ENCODE data around the gene OCA2. TPM values are rescaled to one million over a fixed set of nuclear protein-coding genes. Genes with fewer than 3 reads are reported as not detected.
"Not testable (repeated sequence)": the region's sequence is repeated elsewhere in the genome, so short reads cannot be mapped to it uniquely, and the experiment has no call there.

The OCA2 gene
- total RNA-seq, 1 experiment from 2014 or later = 0.09 TPM

GRCh38 chr15:27769652-27770051 is 329.5 kb downstream of the OCA2 start:
- BruUV-seq (replicated peaks) = no TSS peak
- Histone ChIP-seq H3K27me3 (replicated peaks; ENCODE audit: insufficient read depth, low read depth, low read length, poor library complexity) (no peaks in the 10 kb centered on the region), H3K9me3 (ENCODE audit: low read depth, low read length, poor library complexity, severe bottlenecking) (peaks cover 45% of the 10 kb centered on the region), H3K27ac (ENCODE audit: low read depth, low read length, poor library complexity, severe bottlenecking) (no peak overlapping the region), H3K4me1 (ENCODE audit: insufficient read depth, low read length, poor library complexity, severe bottlenecking) (no peaks in the 10 kb centered on the region), H3K4me3 (ENCODE audit: low read depth, low read length, poor library complexity, severe bottlenecking) (no peak overlapping the region), H3K36me3 (ENCODE audit: insufficient read depth, low read length, poor library complexity, severe bottlenecking) (no peaks in the 10 kb centered on the region)
- ChIA-PET POLR2A (ENCODE audit: low non-redundant PET) (no interaction called here), CTCF (no interaction called here)
- intact Hi-C loops (cut with micrococcal nuclease; ENCODE audit: unreplicated experiment) = no loop called here
- DNase-seq (ENCODE audit: low spot score) = no peak
- TF ChIP-seq EZH2 (IDR thresholded peaks at IDR 0.05; ENCODE audit: borderline replicate concordance, low read depth, low read length, poor library complexity, severe bottlenecking) = no peak
- TF ChIP-seq, protein P1, sequence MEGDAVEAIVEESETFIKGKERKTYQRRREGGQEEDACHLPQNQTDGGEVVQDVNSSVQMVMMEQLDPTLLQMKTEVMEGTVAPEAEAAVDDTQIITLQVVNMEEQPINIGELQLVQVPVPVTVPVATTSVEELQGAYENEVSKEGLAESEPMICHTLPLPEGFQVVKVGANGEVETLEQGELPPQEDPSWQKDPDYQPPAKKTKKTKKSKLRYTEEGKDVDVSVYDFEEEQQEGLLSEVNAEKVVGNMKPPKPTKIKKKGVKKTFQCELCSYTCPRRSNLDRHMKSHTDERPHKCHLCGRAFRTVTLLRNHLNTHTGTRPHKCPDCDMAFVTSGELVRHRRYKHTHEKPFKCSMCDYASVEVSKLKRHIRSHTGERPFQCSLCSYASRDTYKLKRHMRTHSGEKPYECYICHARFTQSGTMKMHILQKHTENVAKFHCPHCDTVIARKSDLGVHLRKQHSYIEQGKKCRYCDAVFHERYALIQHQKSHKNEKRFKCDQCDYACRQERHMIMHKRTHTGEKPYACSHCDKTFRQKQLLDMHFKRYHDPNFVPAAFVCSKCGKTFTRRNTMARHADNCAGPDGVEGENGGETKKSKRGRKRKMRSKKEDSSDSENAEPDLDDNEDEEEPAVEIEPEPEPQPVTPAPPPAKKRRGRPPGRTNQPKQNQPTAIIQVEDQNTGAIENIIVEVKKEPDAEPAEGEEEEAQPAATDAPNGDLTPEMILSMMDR (conservative IDR thresholded peaks at IDR 0.05; ENCODE audit: low read depth, low read length) = no peak

DNA sequence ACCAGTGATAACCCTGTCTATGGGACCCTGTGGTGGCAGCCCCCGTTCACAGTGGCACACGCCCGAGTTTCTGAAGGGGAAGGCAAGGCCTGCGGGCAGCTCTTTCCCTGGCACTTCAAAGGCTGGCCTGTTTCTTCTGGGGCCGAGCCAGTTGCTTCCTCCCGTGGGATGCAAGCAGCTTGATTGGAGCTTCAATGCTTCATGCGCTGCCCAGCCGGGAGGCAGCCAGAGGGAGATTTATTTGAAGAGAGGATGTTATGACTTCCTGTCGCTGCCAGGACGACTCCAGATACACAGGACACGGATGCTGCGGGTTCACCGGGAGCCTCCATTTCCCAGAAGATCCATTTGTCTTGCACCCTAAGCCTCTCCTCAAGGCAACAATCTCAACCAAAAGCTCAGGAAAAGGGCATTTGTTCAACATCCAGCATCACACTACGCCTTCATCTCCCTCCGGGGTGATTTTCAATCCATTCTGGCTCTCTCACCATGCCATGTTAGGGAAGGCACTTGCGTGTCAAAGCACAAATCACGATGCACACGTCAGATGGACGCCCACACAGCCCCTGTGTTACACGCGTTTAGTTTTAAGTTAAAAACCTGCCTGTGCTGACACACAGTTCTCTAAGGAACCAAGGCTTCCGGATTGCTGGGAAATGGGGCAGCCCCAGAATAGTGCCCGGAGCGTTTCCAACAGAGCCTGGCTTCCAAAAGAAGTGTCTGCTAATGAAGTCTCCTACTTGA is 330.2 kb downstream of the OCA2 start:
- CTCF ChIA-PET = no interaction called here
- intact Hi-C loops (cut with micrococcal nuclease; ENCODE audit: unreplicated experiment) = no loop called here

DNA sequence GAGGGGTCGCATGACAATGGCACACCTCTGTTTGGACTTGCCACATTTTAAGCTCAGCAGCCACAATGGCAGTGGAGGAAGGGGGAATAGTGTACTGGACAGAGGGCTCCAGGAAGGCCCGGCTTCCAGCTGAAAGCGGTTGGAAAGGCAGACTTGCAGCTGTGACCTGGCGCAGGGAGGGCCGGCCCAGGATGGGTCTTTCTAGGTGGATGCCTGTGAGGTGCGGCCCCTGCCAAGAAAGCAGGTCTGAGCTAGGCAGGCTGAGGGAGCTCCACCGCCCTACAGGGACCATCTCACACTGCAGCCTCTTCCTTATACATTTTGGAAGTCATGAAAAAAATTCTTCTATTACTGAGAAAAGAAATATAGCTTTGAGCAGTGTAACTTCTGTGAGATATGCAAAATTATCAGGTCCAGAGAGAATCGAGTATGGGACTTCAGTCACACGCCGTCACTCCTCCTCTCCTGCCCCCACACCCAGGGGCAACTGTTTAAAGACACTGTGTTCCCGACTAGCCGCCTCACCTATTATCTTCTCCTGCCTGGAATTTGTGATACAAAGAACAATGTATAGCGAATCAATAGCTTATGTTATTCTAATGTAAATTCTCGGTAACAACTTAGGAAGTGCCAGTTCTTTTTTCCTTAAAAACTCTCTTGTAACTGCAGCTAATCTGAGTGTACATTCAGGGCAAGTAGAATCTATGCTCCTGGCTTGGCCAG is 331.0 kb downstream of the OCA2 start:
- TF ChIP-seq, protein P1 (conservative IDR thresholded peaks at IDR 0.05; ENCODE audit: low read depth, low read length) = no peak
- no peak for TF ChIP-seq EZH2 (IDR thresholded peaks at IDR 0.05; ENCODE audit: borderline replicate concordance, low read depth, low read length, poor library complexity, severe bottlenecking)
- no peak for DNase-seq (ENCODE audit: low spot score)
- ChIA-PET CTCF (no interaction called here), POLR2A (ENCODE audit: low non-redundant PET) (no interaction called here)
- Histone ChIP-seq H3K36me3 (ENCODE audit: insufficient read depth, low read length, poor library complexity, severe bottlenecking) (no peaks in the 10 kb centered on the region), H3K4me3 (ENCODE audit: low read depth, low read length, poor library complexity, severe bottlenecking) (no peak overlapping the region), H3K4me1 (ENCODE audit: insufficient read depth, low read length, poor library complexity, severe bottlenecking) (no peaks in the 10 kb centered on the region), H3K27me3 (replicated peaks; ENCODE audit: insufficient read depth, low read depth, low read length, poor library complexity) (no peaks in the 10 kb centered on the region), H3K9me3 (ENCODE audit: low read depth, low read length, poor library complexity, severe bottlenecking) (peaks cover 41% of the 10 kb centered on the region), H3K27ac (ENCODE audit: low read depth, low read length, poor library complexity, severe bottlenecking) (no peak overlapping the region)
- BruUV-seq (replicated peaks) = no TSS peak
- intact Hi-C loops (cut with micrococcal nuclease; ENCODE audit: unreplicated experiment) = no loop called here

More for the DNA sequence above, 330.2 kb downstream of the OCA2 start:
- POLR2A ChIA-PET (ENCODE audit: low non-redundant PET) = no interaction called here
- no peak overlapping the region for H3K27ac ChIP-seq (ENCODE audit: low read depth, low read length, poor library complexity, severe bottlenecking)
- no peaks in the 10 kb centered on the region for H3K27me3 ChIP-seq (replicated peaks; ENCODE audit: insufficient read depth, low read depth, low read length, poor library complexity)
- no peak for DNase-seq (ENCODE audit: low spot score)
- BruUV-seq (replicated peaks) = no TSS peak
- H3K4me1 ChIP-seq (ENCODE audit: insufficient read depth, low read length, poor library complexity, severe bottlenecking) = no peaks in the 10 kb centered on the region
- TF ChIP-seq, protein P1 (conservative IDR thresholded peaks at IDR 0.05; ENCODE audit: low read depth, low read length) = no peak
- no peak for TF ChIP-seq EZH2 (IDR thresholded peaks at IDR 0.05; ENCODE audit: borderline replicate concordance, low read depth, low read length, poor library complexity, severe bottlenecking)
- H3K36me3 ChIP-seq (ENCODE audit: insufficient read depth, low read length, poor library complexity, severe bottlenecking) = no peaks in the 10 kb centered on the region
- no peak overlapping the region for H3K4me3 ChIP-seq (ENCODE audit: low read depth, low read length, poor library complexity, severe bottlenecking)
- H3K9me3 ChIP-seq (ENCODE audit: low read depth, low read length, poor library complexity, severe bottlenecking) = peaks cover 49% of the 10 kb centered on the region

GRCh38 chr15:27767430-27767829 is 331.7 kb downstream of the OCA2 start:
- H3K36me3 ChIP-seq (ENCODE audit: insufficient read depth, low read length, poor library complexity, severe bottlenecking); DNase-seq (ENCODE audit: low spot score); POLR2A ChIA-PET (ENCODE audit: low non-redundant PET); H3K4me1 ChIP-seq (ENCODE audit: insufficient read depth, low read length, poor library complexity, severe bottlenecking); CTCF ChIA-PET; intact Hi-C loops (cut with micrococcal nuclease; ENCODE audit: unreplicated experiment); H3K27me3 ChIP-seq (replicated peaks; ENCODE audit: insufficient read depth, low read depth, low read length, poor library complexity); BruUV-seq (replicated peaks); H3K27ac ChIP-seq (ENCODE audit: low read depth, low read length, poor library complexity, severe bottlenecking); H3K4me3 ChIP-seq (ENCODE audit: low read depth, low read length, poor library complexity, severe bottlenecking): not testable (repeated sequence)
- H3K9me3 ChIP-seq (ENCODE audit: low read depth, low read length, poor library complexity, severe bottlenecking) = peaks cover 45% of the 10 kb centered on the region
